AG04450 (cell line): ENCODE results near the gene DIO2. TPM values are rescaled to one million over a fixed set of nuclear protein-coding genes. Genes with fewer than 3 reads are reported as not detected.

Source experiments
- CTCF ChIA-PET: fragments of 300-600, 350-600 bp; formaldehyde crosslinking; extraction: SDS; loops from one replicate; lab custom pipeline; 2022; ENCODE audit warnings: antibody characterized with exemption, inconsistent platforms; lab: Charles Lee
- POLR2A ChIA-PET: fragments of 350-600 bp; formaldehyde crosslinking; extraction: SDS; loops from one replicate; lab custom pipeline; 2021; ENCODE audit warnings: antibody characterized with exemption, inconsistent platforms; lab: Yijun Ruan, JAX
- DNase-seq: peaks from one replicate; pipeline ENCODE4 v3.0.0-alpha.2; 2011; ENCODE audit warnings: low read depth, low spot score
- H3K27ac ChIP-seq: one replicate; pipeline ENCODE4 v1.5.1; 2012; ENCODE audit warnings: low read depth, low read length, control low read depth
- H3K27me3 ChIP-seq: one replicate; pipeline ENCODE4 v1.6.0; 2012; ENCODE audit warnings: low read length; ENCODE audit not compliant: control insufficient read depth, insufficient read depth
- H3K4me3 ChIP-seq: 2 replicates; pipeline ENCODE4 v1.5.1; 2011; ENCODE audit warnings: mild to moderate bottlenecking, low read depth, low read length, control low read depth
- H3K9me3 ChIP-seq: 2 replicates; pipeline ENCODE4 v1.5.1; 2012; ENCODE audit warnings: low read length; ENCODE audit not compliant: control insufficient read depth, insufficient read depth
- CTCF ChIP-seq: IDR thresholded peaks from 2 replicates; pipeline ENCODE4 v1.5.1; 2011; ENCODE audit warnings: low read depth, low read length, control low read depth, inconsistent platforms
- polyA plus RNA-seq: library from polyadenylated mRNA; depleted of rRNA; stranded (reverse); fragments of >200 nt; gene quantifications from 2 replicates; pipeline ENCODE4 v1.2.3, GENCODE V29; 2011

Gene DIO2
- polyA plus RNA-seq, 1 experiment = 28.9 TPM

- no peak overlapping the region for H3K4me3 ChIP-seq
- no peak for DNase-seq
- H3K9me3 ChIP-seq = no peaks in the 10 kb centered on the region
- no peaks in the 10 kb centered on the region for H3K27me3 ChIP-seq
- TF ChIP-seq CTCF = no peak
- no peak overlapping the region for H3K27ac ChIP-seq
- CTCF ChIA-PET = no interaction called here
- POLR2A ChIA-PET = no interaction called here
Measured at GRCh38 chr14:80152763-80153162, 58.5 kb downstream of the DIO2 start.

GRCh38 chr14:80152166-80152565 is 59.1 kb downstream of the DIO2 start:
- TF ChIP-seq CTCF = no peak
- Histone ChIP-seq H3K27ac (no peak overlapping the region), H3K4me3 (no peak overlapping the region), H3K27me3 (no peaks in the 10 kb centered on the region), H3K9me3 (no peaks in the 10 kb centered on the region)
- ChIA-PET CTCF (interaction anchor here (0.6 to 0.7 kb wide), 4 partner anchors 71 to 1178 kb away, joined by 3 to 4 read pairs (median 3); no protein-coding TSS in a partner anchor), POLR2A (no interaction called here)
- DNase-seq = no peak

GRCh38 chr14:80150301-80150700 is 61.0 kb downstream of the DIO2 start:
- CTCF ChIA-PET = no interaction called here
- DNase-seq = no peak

More at GRCh38 chr14:80150301-80150700, 61.0 kb downstream of the DIO2 start:
- H3K9me3 ChIP-seq = no peaks in the 10 kb centered on the region
- TF ChIP-seq CTCF = no peak
- no peak overlapping the region for H3K27ac ChIP-seq
- POLR2A ChIA-PET = no interaction called here
- H3K27me3 ChIP-seq = no peaks in the 10 kb centered on the region
- no peak overlapping the region for H3K4me3 ChIP-seq
